ENCODE results near the gene MYCBPAP.

The MYCBPAP gene

GRCh38 chr17:50572541-50572940 is 64.3 kb downstream of the MYCBPAP start:
- no peak overlapping the region for H2AFZ ChIP-seq (ENCODE audit: low read depth, low read length)
- H3K27me3 ChIP-seq (ENCODE audit: low read depth, low read length), result peaks cover 12% of the 10 kb centered on the region
- H3K4me2 ChIP-seq (ENCODE audit: low read length), result no peak overlapping the region
- no peaks in the 10 kb centered on the region for H4K20me1 ChIP-seq (ENCODE audit: insufficient read depth, low read length)
- H3K4me1 ChIP-seq (ENCODE audit: low read length), result no peaks in the 10 kb centered on the region
- H3K9ac ChIP-seq (ENCODE audit: low read length), result no peak overlapping the region
- H3K36me3 ChIP-seq (replicated peaks; ENCODE audit: low read depth, low read length), result no peaks in the 10 kb centered on the region
- H3K9me3 ChIP-seq (ENCODE audit: insufficient read depth, low read length), result no peaks in the 10 kb centered on the region
- no peak overlapping the region for H3K27ac ChIP-seq (ENCODE audit: low read length)
- H3K79me2 ChIP-seq (ENCODE audit: low read length), result no peaks in the 10 kb centered on the region
- TF ChIP-seq CTCF (IDR thresholded peaks at IDR 0.05; ENCODE audit: low read depth, low read length) (no peak), EZH2phosphoT487 (IDR thresholded peaks at IDR 0.05; ENCODE audit: low read depth) (no peak)
- no peak overlapping the region for H3K4me3 ChIP-seq (ENCODE audit: low read length)

GRCh38 chr17:50573866-50574611 is 65.8 kb downstream of the MYCBPAP start:
- no peak overlapping the region for H3K4me2 ChIP-seq (ENCODE audit: low read length)
- no peaks in the 10 kb centered on the region for H3K9me3 ChIP-seq (ENCODE audit: insufficient read depth, low read length)
- no peaks in the 10 kb centered on the region for H4K20me1 ChIP-seq (ENCODE audit: insufficient read depth, low read length)
- no peak overlapping the region for H3K27ac ChIP-seq (ENCODE audit: low read length)
- TF ChIP-seq CTCF (IDR thresholded peaks at IDR 0.05; ENCODE audit: low read depth, low read length) (no peak), EZH2phosphoT487 (IDR thresholded peaks at IDR 0.05; ENCODE audit: low read depth) (no peak)
- no peaks in the 10 kb centered on the region for H3K4me1 ChIP-seq (ENCODE audit: low read length)
- no peak overlapping the region for H3K4me3 ChIP-seq (ENCODE audit: low read length)
- no peak overlapping the region for H2AFZ ChIP-seq (ENCODE audit: low read depth, low read length)
- peaks cover 19% of the 10 kb centered on the region for H3K27me3 ChIP-seq (ENCODE audit: low read depth, low read length)
- no peaks in the 10 kb centered on the region for H3K79me2 ChIP-seq (ENCODE audit: low read length)
- no peaks in the 10 kb centered on the region for H3K36me3 ChIP-seq (replicated peaks; ENCODE audit: low read depth, low read length)
- no peak overlapping the region for H3K9ac ChIP-seq (ENCODE audit: low read length)

GRCh38 chr17:50575581-50576210 is 67.5 kb downstream of the MYCBPAP start:
- no peak overlapping the region for H3K9ac ChIP-seq (ENCODE audit: low read length)
- no peaks in the 10 kb centered on the region for H4K20me1 ChIP-seq (ENCODE audit: insufficient read depth, low read length)
- no peaks in the 10 kb centered on the region for H3K79me2 ChIP-seq (ENCODE audit: low read length)
- H3K27ac ChIP-seq (ENCODE audit: low read length), result no peak overlapping the region
- H3K4me3 ChIP-seq (ENCODE audit: low read length), result no peak overlapping the region
- H3K9me3 ChIP-seq (ENCODE audit: insufficient read depth, low read length), result no peaks in the 10 kb centered on the region
- no peak for TF ChIP-seq EZH2phosphoT487 (IDR thresholded peaks at IDR 0.05; ENCODE audit: low read depth)
- TF ChIP-seq CTCF (IDR thresholded peaks at IDR 0.05; ENCODE audit: low read depth, low read length), result no peak
- no peaks in the 10 kb centered on the region for H3K4me1 ChIP-seq (ENCODE audit: low read length)
- H3K4me2 ChIP-seq (ENCODE audit: low read length), result no peak overlapping the region
- peaks cover 30% of the 10 kb centered on the region for H3K27me3 ChIP-seq (ENCODE audit: low read depth, low read length)
- H3K36me3 ChIP-seq (replicated peaks; ENCODE audit: low read depth, low read length), result no peaks in the 10 kb centered on the region
- H2AFZ ChIP-seq (ENCODE audit: low read depth, low read length), result no peak overlapping the region

GRCh38 chr17:50576864-50577263 is 68.6 kb downstream of the MYCBPAP start:
- TF ChIP-seq EZH2phosphoT487 (IDR thresholded peaks at IDR 0.05; ENCODE audit: low read depth) (no peak), CTCF (IDR thresholded peaks at IDR 0.05; ENCODE audit: low read depth, low read length) (no peak)
- Histone ChIP-seq H3K27me3 (ENCODE audit: low read depth, low read length) (peaks cover 32% of the 10 kb centered on the region), H3K79me2 (ENCODE audit: low read length) (no peaks in the 10 kb centered on the region), H2AFZ (ENCODE audit: low read depth, low read length) (no peak overlapping the region), H3K4me1 (ENCODE audit: low read length) (no peaks in the 10 kb centered on the region), H3K4me2 (ENCODE audit: low read length) (no peak overlapping the region), H3K4me3 (ENCODE audit: low read length) (no peak overlapping the region), H3K36me3 (replicated peaks; ENCODE audit: low read depth, low read length) (no peaks in the 10 kb centered on the region), H3K9me3 (ENCODE audit: insufficient read depth, low read length) (no peaks in the 10 kb centered on the region), H3K27ac (ENCODE audit: low read length) (no peak overlapping the region), H4K20me1 (ENCODE audit: insufficient read depth, low read length) (no peaks in the 10 kb centered on the region), H3K9ac (ENCODE audit: low read length) (no peak overlapping the region)
